ENCODE results near the gene ABL1. TPM values are rescaled to one million over a fixed set of nuclear protein-coding genes. Genes with fewer than 3 reads are reported as not detected.
"Not testable (repeated sequence)": the region's sequence is repeated elsewhere in the genome, so short reads cannot be mapped to it uniquely, and the experiment has no call there.

The ABL1 gene
- total RNA-seq, 1 experiment from 2014 or later = 83.6 TPM

DNA sequence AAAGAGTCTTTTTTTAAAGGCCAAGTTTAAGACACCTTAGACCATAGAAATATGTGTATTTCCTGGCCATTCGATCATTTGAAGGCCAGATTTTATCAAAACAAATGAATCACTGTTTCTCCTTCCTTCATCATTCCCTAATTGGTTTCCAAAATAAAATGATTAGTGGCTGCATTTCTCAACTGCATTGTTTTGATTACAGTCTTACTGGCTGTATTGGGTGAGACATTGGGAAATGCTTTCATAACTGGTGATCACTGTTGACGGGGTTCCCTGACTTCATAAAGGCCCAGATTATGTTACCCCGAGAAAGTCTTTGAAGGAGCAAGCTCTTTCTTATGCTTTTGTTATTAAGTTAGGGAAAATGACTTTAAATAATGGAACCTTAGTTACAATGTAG, 40.6 kb upstream of the ABL1 start:
- H3K18ac ChIP-seq (ENCODE audit: insufficient read length, low read depth, low read length); H2BK120ac ChIP-seq (ENCODE audit: low read depth, low read length, poor library complexity, severe bottlenecking); H3K4me2 ChIP-seq (ENCODE audit: insufficient read depth, insufficient read length, low read length); H3K9me3 ChIP-seq (ENCODE audit: control insufficient read depth, low read depth, low read length); H3K27me3 Mint-ChIP-seq (ENCODE audit: low read depth); H2BK12ac ChIP-seq (ENCODE audit: insufficient read length, low read depth, low read length); H3K14ac ChIP-seq (ENCODE audit: insufficient read depth, low read length); H2BK15ac ChIP-seq (ENCODE audit: low read depth, low read length); H3K23me2 ChIP-seq (ENCODE audit: insufficient read length, low read depth, low read length, poor library complexity, severe bottlenecking); H2BK5ac ChIP-seq (ENCODE audit: insufficient read length, low read length); H3K27ac Mint-ChIP-seq; H3K23ac ChIP-seq (ENCODE audit: insufficient read length, low read depth, low read length); H3K79me1 ChIP-seq (ENCODE audit: insufficient read depth, low read depth, low read length, poor library complexity, severe bottlenecking); H3K4me3 Mint-ChIP-seq; H3T11ph ChIP-seq (ENCODE audit: low read length); H2AFZ ChIP-seq (ENCODE audit: low read length); H3K9ac ChIP-seq (ENCODE audit: extremely low read depth, insufficient read length, low read length); H3K4me1 ChIP-seq (ENCODE audit: insufficient read depth, low read length); H2BK20ac ChIP-seq (ENCODE audit: low read depth, low read length, poor library complexity, severe bottlenecking); H4K5ac ChIP-seq (ENCODE audit: insufficient read length, low read depth, low read length); H3K9me3 Mint-ChIP-seq; H3K4ac ChIP-seq (ENCODE audit: low read depth, low read length); DNase-seq; H3K27ac ChIP-seq (ENCODE audit: insufficient read length, low read depth, low read length); H3K27me3 ChIP-seq (ENCODE audit: insufficient read depth, low read length); H4K20me1 ChIP-seq (ENCODE audit: control insufficient read depth, insufficient read depth, insufficient read length); H2AK5ac ChIP-seq (ENCODE audit: insufficient read length, low read length); H3K79me2 ChIP-seq (ENCODE audit: insufficient read depth, low read length); H3K56ac ChIP-seq (ENCODE audit: insufficient read length, low read depth, low read length); H4K8ac ChIP-seq (replicated peaks; ENCODE audit: insufficient read length, low read depth, low read length); H4K91ac ChIP-seq (ENCODE audit: insufficient read length, low read depth, low read length); H3K36me3 Mint-ChIP-seq (ENCODE audit: insufficient read depth in 1 of 3, low read depth in 3 of 3): not testable (repeated sequence)
- H3K4me1 Mint-ChIP-seq = peaks cover 15 to 21% of the 10 kb centered on the region in 2 experiments
- no CpG with 5 or more reads among the region's 3 CpGs for WGBS (ENCODE audit: extremely low coverage, insufficient read length, low lambda C conversion rate)
